Endothelial cell of umbilical vein (primary cell): ENCODE data around the gene GLB1L. TPM values are rescaled to one million over a fixed set of nuclear protein-coding genes. Genes with fewer than 3 reads are reported as not detected.

Source experiments
- BruUV-seq: library from RNA; stranded (reverse); fragments of 400-500 nt; replicated peaks from 2 replicates; lab custom pipeline; 2021; lab: Mats Ljungman, UMichigan
- CTCF ChIA-PET: fragments of 300-600, 350-600 bp; sonication (Branson Sonifier 250); formaldehyde crosslinking; loops from one replicate; lab custom pipeline; 2021; ENCODE audit warnings: antibody characterized with exemption, inconsistent platforms; lab: Charles Lee
- POLR2A ChIA-PET: fragments of 300-600, 350-600 bp; sonication (Branson Sonifier 250); formaldehyde crosslinking; loops from one replicate; lab custom pipeline; 2021; ENCODE audit warnings: antibody characterized with exemption, inconsistent platforms; lab: Charles Lee
- DNase-seq: peaks from one replicate; pipeline ENCODE4 v3.0.0-alpha.2; 2011; ENCODE audit warnings: low read depth, low spot score
- FAIRE-seq: peaks from 2 replicates; lab custom pipeline; 2011; peaks lifted over from hg19 to GRCh38; lab: Jason Lieb, UNC
- H2AFZ ChIP-seq: 2 replicates; pipeline ENCODE4 v1.6.0; 2012; ENCODE audit warnings: low read depth, low read length, control low read depth, inconsistent platforms
- H3K27ac ChIP-seq: 2 replicates; pipeline ENCODE4 v1.5.1; 2011; ENCODE audit warnings: low read depth, mild to moderate bottlenecking, control low read depth, low read length, moderate library complexity; ENCODE audit not compliant: insufficient read depth
- H3K27me3 ChIP-seq, 2 experiments: 2 replicates each; pipeline versions ENCODE4 v1.6.0 to v1.6.1; 2011; ENCODE audit warnings: low read length in 2 of 2, mixed read lengths in 1 of 2; ENCODE audit not compliant: control insufficient read depth in 2 of 2, insufficient read depth in 2 of 2
- H3K36me3 ChIP-seq, 2 experiments: 2 replicates in 1 of 2; 3 replicates in 1 of 2; pipeline ENCODE4 v1.5.1; 2011; ENCODE audit warnings: low read length in 2 of 2, mild to moderate bottlenecking in 1 of 2, moderate library complexity in 1 of 2; ENCODE audit not compliant: control insufficient read depth in 2 of 2, insufficient read depth in 2 of 2; ENCODE audit errors: extremely low read depth in 1 of 2
- H3K4me1 ChIP-seq: 3 replicates; pipeline ENCODE4 v1.5.1; 2011; ENCODE audit warnings: mild to moderate bottlenecking, low read length; ENCODE audit not compliant: control insufficient read depth, insufficient read depth; ENCODE audit errors: extremely low read depth
- H3K4me2 ChIP-seq: 2 replicates; pipeline ENCODE4 v1.6.1; 2011; ENCODE audit warnings: low read length, control low read depth, mixed read lengths; ENCODE audit not compliant: insufficient read depth
- H3K4me3 ChIP-seq, 3 experiments: fragments of 200-600 bp in 1 of 3; sonication (generic), shearing (Covaris generic) in 1 of 3; replicated peaks in 1 of 3; 2 replicates each; pipeline ENCODE4 v1.5.1; 2011 to 2016; ENCODE audit warnings: control low read depth in 3 of 3, low read length in 3 of 3, mild to moderate bottlenecking in 2 of 3, inconsistent platforms in 1 of 3, low read depth in 1 of 3, moderate library complexity in 1 of 3; ENCODE audit not compliant: insufficient read depth in 1 of 3
- H3K79me2 ChIP-seq: 2 replicates; pipeline ENCODE4 v1.6.0; 2012; ENCODE audit warnings: low read length, inconsistent platforms; ENCODE audit not compliant: control insufficient read depth, insufficient read depth
- H3K9ac ChIP-seq: replicated peaks from 2 replicates; pipeline ENCODE3; 2011; ENCODE audit warnings: low read length, control low read depth; ENCODE audit not compliant: insufficient read depth; ENCODE audit errors: extremely low read depth
- H3K9me1 ChIP-seq: replicated peaks from 3 replicates; pipeline ENCODE4 v1.6.0; 2011; ENCODE audit warnings: mild to moderate bottlenecking, low read length; ENCODE audit not compliant: control insufficient read depth, insufficient read depth; ENCODE audit errors: extremely low read depth
- H3K9me3 ChIP-seq: replicated peaks from 2 replicates; pipeline ENCODE4 v1.5.1; 2012; ENCODE audit warnings: low read length, inconsistent platforms; ENCODE audit not compliant: control insufficient read depth, insufficient read depth
- H4K20me1 ChIP-seq: replicated peaks from 2 replicates; pipeline ENCODE3; 2011; ENCODE audit warnings: mild to moderate bottlenecking, low read length; ENCODE audit not compliant: control insufficient read depth, insufficient read depth; ENCODE audit errors: extremely low read depth
- EZH2 ChIP-seq: IDR thresholded peaks from 2 replicates; pipeline ENCODE4 v1.6.1; 2012; ENCODE audit warnings: borderline replicate concordance, low read depth, mild to moderate bottlenecking, moderate library complexity, low read length, inconsistent platforms; ENCODE audit not compliant: severe bottlenecking
- FOS ChIP-seq: IDR thresholded peaks from 2 replicates; pipeline ENCODE4 v1.6.1; 2011; ENCODE audit warnings: mild to moderate bottlenecking, low read length, moderate library complexity, borderline replicate concordance; ENCODE audit not compliant: insufficient read depth
- GATA2 ChIP-seq: IDR thresholded peaks from 2 replicates; pipeline ENCODE4 v1.7.0; 2011; ENCODE audit warnings: low read depth, mild to moderate bottlenecking, moderate library complexity, mixed read lengths, low read length; ENCODE audit not compliant: insufficient read length, insufficient read depth
- JUN ChIP-seq: IDR thresholded peaks from 2 replicates; pipeline ENCODE4 v1.6.1; 2011; ENCODE audit warnings: borderline replicate concordance, low read depth; ENCODE audit not compliant: insufficient read length, insufficient read depth
- MYC ChIP-seq: IDR thresholded peaks from one replicate; pipeline ENCODE4 v1.6.1; 2011; ENCODE audit warnings: mild to moderate bottlenecking, low read depth, low read length
- POLR2A ChIP-seq: IDR thresholded peaks from 2 replicates; pipeline ENCODE4 v1.6.1; 2012; ENCODE audit warnings: low read depth, mild to moderate bottlenecking, control low read depth, low read length
- POLR2AphosphoS5 ChIP-seq: IDR thresholded peaks from 2 replicates; pipeline ENCODE4 v1.6.1; 2012; ENCODE audit warnings: low read depth, mild to moderate bottlenecking, control low read depth, low read length, moderate library complexity; ENCODE audit not compliant: insufficient read depth
- dilution Hi-C: fragments of 300-500 bp; cut with MboI; formaldehyde crosslinking; loops from one replicate; pipeline ENCODE4 v1.15.0; 2019; ENCODE audit warnings: low sequenced_read_pairs; ENCODE audit not compliant: extremely low pct_ligation_motif_present
- intact Hi-C: fragments of 100-400 bp; cut with micrococcal nuclease; formaldehyde crosslinking; loops from one replicate; pipeline ENCODE4 v1.10.0; 2022
- polyA plus RNA-seq, 4 experiments: library from polyadenylated mRNA; depleted of rRNA in 3 of 4; stranded (reverse) in 3 of 4; unstranded in 1 of 4; fragments of >200 nt; gene quantifications; 2 replicates each; pipeline versions ENCODE4 v1.2.1 to v1.2.3, GENCODE V29; 2011 to 2012; ENCODE audit warnings: missing spikeins in 1 of 4
- total RNA-seq: library from RNA; stranded (reverse); gene quantifications from 2 replicates; pipeline ENCODE4 v1.2.3, GENCODE V29; 2021
- TF ChIP-seq, protein P1 (sequence below), 2 donors: IDR thresholded peaks; 1 replicate in 1 of 2; 2 replicates in 1 of 2; pipeline ENCODE4 v1.5.1; 2011; ENCODE audit warnings: low read length in 2 of 2, mild to moderate bottlenecking in 2 of 2, moderate library complexity in 2 of 2, control low read depth in 1 of 2, inconsistent platforms in 1 of 2, low read depth in 1 of 2; ENCODE audit not compliant: insufficient read depth in 1 of 2; ENCODE audit errors: extremely low read depth in 1 of 2
- TF ChIP-seq, protein P2 (sequence below): IDR thresholded peaks from 2 replicates; pipeline ENCODE4 v1.6.1; 2011; ENCODE audit not compliant: insufficient read depth, insufficient read length

The GLB1L gene
- total and polyA plus RNA-seq, 2 donors (not counting 3 experiments of a cell fraction or from before 2014, with no cell fraction given) = 9.2 to 11.9 TPM

DNA sequence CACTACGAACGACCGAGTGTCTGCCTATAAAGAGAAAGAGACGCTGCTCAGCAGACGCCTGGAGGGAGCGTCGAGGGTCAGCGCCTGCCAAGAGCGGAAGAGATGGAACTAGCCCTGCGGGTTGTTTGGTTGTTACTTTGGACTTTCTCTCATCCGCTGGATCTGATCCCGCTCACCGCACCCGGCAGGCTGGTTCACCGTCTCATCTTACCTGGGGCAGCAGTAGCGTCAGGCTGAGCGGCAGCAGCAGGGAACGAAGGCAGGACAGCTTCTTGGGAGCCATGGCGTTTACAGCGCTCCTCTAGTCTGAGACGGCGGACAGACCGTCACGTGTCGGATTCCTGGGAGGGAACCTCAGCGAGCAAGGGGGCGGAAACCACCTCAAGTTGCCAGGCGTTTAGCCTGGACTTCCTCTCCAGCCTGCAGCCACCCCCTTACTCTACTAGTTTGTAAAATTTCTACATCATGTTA is 1.9 kb downstream of the GLB1L start:
- no peaks in the 10 kb centered on the region for H4K20me1 ChIP-seq
- FAIRE-seq (no peak), DNase-seq (peak; percentile 15)
- POLR2A ChIA-PET = no interaction called here
- H2AFZ ChIP-seq = peak overlapping the region; percentile 44
- no peak overlapping the region for H3K4me2 ChIP-seq
- no TSS peak for BruUV-seq
- H3K27ac ChIP-seq = no peak overlapping the region
- H3K9ac ChIP-seq = no peak overlapping the region
- H3K36me3 ChIP-seq = peaks cover 2% of the 10 kb centered on the region in 2 experiments
- H3K79me2 ChIP-seq = peaks cover 15% of the 10 kb centered on the region
- H3K4me1 ChIP-seq = peaks cover 11% of the 10 kb centered on the region
- H3K9me1 ChIP-seq = no peaks in the 10 kb centered on the region
- intact Hi-C loops = no loop called here
- dilution Hi-C loops = no loop called here
- no peaks in the 10 kb centered on the region for H3K9me3 ChIP-seq
- CTCF ChIA-PET = interaction anchor here (1.8 kb wide), 1 partner anchor 13 kb away, joined by 5 read pairs; the partner anchor contains the start of genes ANKZF1 and ATG9A
- TF ChIP-seq, protein P1, sequence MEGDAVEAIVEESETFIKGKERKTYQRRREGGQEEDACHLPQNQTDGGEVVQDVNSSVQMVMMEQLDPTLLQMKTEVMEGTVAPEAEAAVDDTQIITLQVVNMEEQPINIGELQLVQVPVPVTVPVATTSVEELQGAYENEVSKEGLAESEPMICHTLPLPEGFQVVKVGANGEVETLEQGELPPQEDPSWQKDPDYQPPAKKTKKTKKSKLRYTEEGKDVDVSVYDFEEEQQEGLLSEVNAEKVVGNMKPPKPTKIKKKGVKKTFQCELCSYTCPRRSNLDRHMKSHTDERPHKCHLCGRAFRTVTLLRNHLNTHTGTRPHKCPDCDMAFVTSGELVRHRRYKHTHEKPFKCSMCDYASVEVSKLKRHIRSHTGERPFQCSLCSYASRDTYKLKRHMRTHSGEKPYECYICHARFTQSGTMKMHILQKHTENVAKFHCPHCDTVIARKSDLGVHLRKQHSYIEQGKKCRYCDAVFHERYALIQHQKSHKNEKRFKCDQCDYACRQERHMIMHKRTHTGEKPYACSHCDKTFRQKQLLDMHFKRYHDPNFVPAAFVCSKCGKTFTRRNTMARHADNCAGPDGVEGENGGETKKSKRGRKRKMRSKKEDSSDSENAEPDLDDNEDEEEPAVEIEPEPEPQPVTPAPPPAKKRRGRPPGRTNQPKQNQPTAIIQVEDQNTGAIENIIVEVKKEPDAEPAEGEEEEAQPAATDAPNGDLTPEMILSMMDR (IDR thresholded peaks at IDR 0.05; ENCODE audit: extremely low read depth in 1 of 2, insufficient read depth in 1 of 2, low read depth in 1 of 2, low read length in 2 of 2) = no peak
- TF ChIP-seq, protein P2, sequence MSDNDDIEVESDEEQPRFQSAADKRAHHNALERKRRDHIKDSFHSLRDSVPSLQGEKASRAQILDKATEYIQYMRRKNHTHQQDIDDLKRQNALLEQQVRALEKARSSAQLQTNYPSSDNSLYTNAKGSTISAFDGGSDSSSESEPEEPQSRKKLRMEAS = no peak
- TF ChIP-seq JUN (no peak), MYC (no peak), GATA2 (no peak), EZH2 (no peak), FOS (no peak), POLR2AphosphoS5 (no peak), POLR2A (no peak)
- H3K27me3 ChIP-seq = no peaks in the 10 kb centered on the region
- H3K4me3 ChIP-seq = peak overlapping the region in 1 of 3 experiments; percentile 19
